Measurements from ENCODE around the gene ADGRB2.

Gene ADGRB2

GRCh38 chr1:31679091-31679490, 85.0 kb downstream of the ADGRB2 start:
- Histone ChIP-seq H3K9ac (ENCODE audit: low read length) (no peak overlapping the region), H3K27ac (ENCODE audit: low read depth, low read length) (no peak overlapping the region), H3K4me3 (ENCODE audit: insufficient read depth, low read length, poor library complexity, severe bottlenecking) (no peak overlapping the region), H3F3A (ENCODE audit: insufficient read depth) (no peaks in the 10 kb centered on the region), H3K27me3 (ENCODE audit: low read length) (no peaks in the 10 kb centered on the region), H3K9me2 (replicated peaks; ENCODE audit: insufficient read depth, low read length) (no peaks in the 10 kb centered on the region), H2AFZ (ENCODE audit: low read depth, low read length, severe bottlenecking) (no peak overlapping the region), H4K20me1 (ENCODE audit: low read depth, low read length) (no peaks in the 10 kb centered on the region), H3K79me2 (ENCODE audit: insufficient read depth, low read length) (no peaks in the 10 kb centered on the region), H3K9me3 (ENCODE audit: insufficient read depth, low read length) (no peaks in the 10 kb centered on the region), H3K4me2 (ENCODE audit: low read depth, low read length, poor library complexity, severe bottlenecking) (no peak overlapping the region), H3K36me3 (ENCODE audit: low read length) (no peaks in the 10 kb centered on the region)
- TF ChIP-seq, protein P1, sequence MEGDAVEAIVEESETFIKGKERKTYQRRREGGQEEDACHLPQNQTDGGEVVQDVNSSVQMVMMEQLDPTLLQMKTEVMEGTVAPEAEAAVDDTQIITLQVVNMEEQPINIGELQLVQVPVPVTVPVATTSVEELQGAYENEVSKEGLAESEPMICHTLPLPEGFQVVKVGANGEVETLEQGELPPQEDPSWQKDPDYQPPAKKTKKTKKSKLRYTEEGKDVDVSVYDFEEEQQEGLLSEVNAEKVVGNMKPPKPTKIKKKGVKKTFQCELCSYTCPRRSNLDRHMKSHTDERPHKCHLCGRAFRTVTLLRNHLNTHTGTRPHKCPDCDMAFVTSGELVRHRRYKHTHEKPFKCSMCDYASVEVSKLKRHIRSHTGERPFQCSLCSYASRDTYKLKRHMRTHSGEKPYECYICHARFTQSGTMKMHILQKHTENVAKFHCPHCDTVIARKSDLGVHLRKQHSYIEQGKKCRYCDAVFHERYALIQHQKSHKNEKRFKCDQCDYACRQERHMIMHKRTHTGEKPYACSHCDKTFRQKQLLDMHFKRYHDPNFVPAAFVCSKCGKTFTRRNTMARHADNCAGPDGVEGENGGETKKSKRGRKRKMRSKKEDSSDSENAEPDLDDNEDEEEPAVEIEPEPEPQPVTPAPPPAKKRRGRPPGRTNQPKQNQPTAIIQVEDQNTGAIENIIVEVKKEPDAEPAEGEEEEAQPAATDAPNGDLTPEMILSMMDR (IDR thresholded peaks at IDR 0.05; ENCODE audit: insufficient read depth, low read length, poor library complexity, severe bottlenecking): no peak
- TF ChIP-seq EZH2phosphoT487 (conservative IDR thresholded peaks at IDR 0.05; ENCODE audit: low read length): no peak

DNA sequence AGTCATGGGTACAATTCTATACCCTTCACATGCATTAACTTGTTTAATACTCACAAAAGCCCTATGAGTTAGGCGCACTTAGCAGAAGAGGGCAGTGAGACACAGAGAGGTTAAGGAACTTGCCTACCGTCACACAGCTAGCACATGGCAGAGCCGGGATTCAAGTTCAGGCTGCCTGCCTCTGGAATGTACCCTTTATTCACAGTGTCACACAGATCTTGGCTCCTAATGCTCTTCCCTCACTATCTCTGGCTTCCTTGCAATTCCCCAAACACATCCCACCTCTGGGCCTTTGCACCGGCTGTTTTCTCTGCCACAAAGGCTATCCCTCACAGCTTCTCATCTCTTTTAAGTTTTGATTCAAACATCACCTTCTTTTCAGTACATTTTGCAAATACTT, 85.5 kb downstream of the ADGRB2 start:
- H3K36me3 ChIP-seq (ENCODE audit: low read length): no peaks in the 10 kb centered on the region
- no peaks in the 10 kb centered on the region for H3K27me3 ChIP-seq (ENCODE audit: low read length)
- H3K79me2 ChIP-seq (ENCODE audit: insufficient read depth, low read length): no peaks in the 10 kb centered on the region
- no peak overlapping the region for H3K4me2 ChIP-seq (ENCODE audit: low read depth, low read length, poor library complexity, severe bottlenecking)
- no peak overlapping the region for H3K9ac ChIP-seq (ENCODE audit: low read length)
- H2AFZ ChIP-seq (ENCODE audit: low read depth, low read length, severe bottlenecking): no peak overlapping the region
- H4K20me1 ChIP-seq (ENCODE audit: low read depth, low read length): no peaks in the 10 kb centered on the region
- H3K4me3 ChIP-seq (ENCODE audit: insufficient read depth, low read length, poor library complexity, severe bottlenecking): no peak overlapping the region
- no peaks in the 10 kb centered on the region for H3K9me3 ChIP-seq (ENCODE audit: insufficient read depth, low read length)
- H3K27ac ChIP-seq (ENCODE audit: low read depth, low read length): no peak overlapping the region
- TF ChIP-seq, protein P1 (IDR thresholded peaks at IDR 0.05; ENCODE audit: insufficient read depth, low read length, poor library complexity, severe bottlenecking): no peak
- TF ChIP-seq EZH2phosphoT487 (conservative IDR thresholded peaks at IDR 0.05; ENCODE audit: low read length): no peak
- H3K9me2 ChIP-seq (replicated peaks; ENCODE audit: insufficient read depth, low read length): no peaks in the 10 kb centered on the region
- no peaks in the 10 kb centered on the region for H3F3A ChIP-seq (ENCODE audit: insufficient read depth)

- no peaks in the 10 kb centered on the region for H4K20me1 ChIP-seq (ENCODE audit: low read depth, low read length)
- H3K9me2 ChIP-seq (replicated peaks; ENCODE audit: insufficient read depth, low read length): no peaks in the 10 kb centered on the region
- no peak overlapping the region for H3K9ac ChIP-seq (ENCODE audit: low read length)
- no peaks in the 10 kb centered on the region for H3F3A ChIP-seq (ENCODE audit: insufficient read depth)
- H3K4me2 ChIP-seq (ENCODE audit: low read depth, low read length, poor library complexity, severe bottlenecking): no peak overlapping the region
- no peaks in the 10 kb centered on the region for H3K36me3 ChIP-seq (ENCODE audit: low read length)
- TF ChIP-seq EZH2phosphoT487 (conservative IDR thresholded peaks at IDR 0.05; ENCODE audit: low read length): no peak
- TF ChIP-seq, protein P1 (IDR thresholded peaks at IDR 0.05; ENCODE audit: insufficient read depth, low read length, poor library complexity, severe bottlenecking): no peak
- no peak overlapping the region for H2AFZ ChIP-seq (ENCODE audit: low read depth, low read length, severe bottlenecking)
- no peak overlapping the region for H3K4me3 ChIP-seq (ENCODE audit: insufficient read depth, low read length, poor library complexity, severe bottlenecking)
- H3K9me3 ChIP-seq (ENCODE audit: insufficient read depth, low read length): no peaks in the 10 kb centered on the region
- H3K79me2 ChIP-seq (ENCODE audit: insufficient read depth, low read length): no peaks in the 10 kb centered on the region
- no peak overlapping the region for H3K27ac ChIP-seq (ENCODE audit: low read depth, low read length)
- no peaks in the 10 kb centered on the region for H3K27me3 ChIP-seq (ENCODE audit: low read length)
These were observed 86.2 kb downstream of the ADGRB2 start for GRCh38 chr1:31677949-31678348.
